Sciatic nerve (tissue), 2 donors: ENCODE measurements around the gene RPL26. TPM values are rescaled to one million over a fixed set of nuclear protein-coding genes. Genes with fewer than 3 reads are reported as not detected.

ENCODE experiments used
- ATAC-seq: fragments of 200-7000 bp; cut with Tn5 transposase; one replicate; pipeline ENCODE4 v1.9.1; 2020; ENCODE audit warnings: mild to moderate bottlenecking, moderate library complexity
- DNase-seq: peaks from one replicate; pipeline ENCODE4 v3.0.0-alpha.2; 2020; ENCODE audit warnings: low spot score
- intact Hi-C: fragments of 100-400 bp; cut with DNase I; formaldehyde crosslinking; loops from one replicate; pipeline ENCODE4 v1.14.2; 2022
- total RNA-seq: library from RNA; stranded (reverse); fragmentation: NEBNext Ultra II Directional; extraction: Animal tissue kit (Norgen Biotek cat#: 25700); gene quantifications from one replicate; pipeline ENCODE4 v1.2.1, GENCODE V29; 2021
- donor health status: DM: no; HTN: no; CAD: no.
- donor health status: DM: no; HTN: no; CAD: no.

Gene RPL26
- 1,229 TPM for total RNA-seq

GRCh38 chr17:8383143-8383822 lies at the start of gene RPL26:
TSS of gene RPL26 (minus strand) at chr17:8383193. CDS start at chr17:8382310, 883 bp downstream.
- DNase-seq (peak; percentile 98), ATAC-seq (peak; percentile 97)
- intact Hi-C loops, result no loop called here

- ATAC-seq, result peak; percentile 4
- intact Hi-C loops, result no loop called here
- DNase-seq, result no peak
Measured at GRCh38 chr17:8430966-8431365, 48.0 kb upstream of the RPL26 start.

- DNase-seq, result no peak
- ATAC-seq, result no peak
- intact Hi-C loops, result no loop called here
Measured at GRCh38 chr17:8426802-8427201, 43.8 kb upstream of the RPL26 start.

GRCh38 chr17:8426094-8426720 lies 43.2 kb upstream of the RPL26 start:
- ATAC-seq (no peak), DNase-seq (no peak)
- intact Hi-C loops, result no loop called here

- DNase-seq, result no peak
- ATAC-seq, result peak; percentile 27
- intact Hi-C loops, result no loop called here
Measured at GRCh38 chr17:8421571-8421970, 38.6 kb upstream of the RPL26 start.

GRCh38 chr17:8420041-8420934 lies 37.3 kb upstream of the RPL26 start:
- peak; percentile 94 for ATAC-seq
- no peak for DNase-seq

GRCh38 chr17:8419305-8419704 lies 36.3 kb upstream of the RPL26 start:
- DNase-seq (no peak), ATAC-seq (no peak)
- intact Hi-C loops, result no loop called here

More at GRCh38 chr17:8420041-8420934, 37.3 kb upstream of the RPL26 start:
- intact Hi-C loops, result no loop called here

GRCh38 chr17:8418471-8418870 lies 35.5 kb upstream of the RPL26 start:
- ATAC-seq (no peak), DNase-seq (no peak)
- intact Hi-C loops, result no loop called here

- DNase-seq (no peak), ATAC-seq (no peak)
- intact Hi-C loops, result no loop called here
Measured at GRCh38 chr17:8417806-8418205, 34.8 kb upstream of the RPL26 start.

GRCh38 chr17:8413938-8414337 lies 30.9 kb upstream of the RPL26 start:
- intact Hi-C loops, result loop anchor here (5.0 kb wide), 1 partner anchor 328 kb away; the partner anchor contains the start of gene CCDC42
- DNase-seq (no peak), ATAC-seq (no peak)

- no peak for DNase-seq
- ATAC-seq, result no peak
- intact Hi-C loops, result loop anchor here (5.0 kb wide), 1 partner anchor 329 kb away; the partner anchor contains the start of gene CCDC42
Measured at GRCh38 chr17:8413328-8413727, 30.3 kb upstream of the RPL26 start.

- DNase-seq (no peak), ATAC-seq (no peak)
- intact Hi-C loops, result loop anchor here (5.0 kb wide), 1 partner anchor 330 kb away; the partner anchor contains the start of gene CCDC42
Measured at GRCh38 chr17:8412089-8412488, 29.1 kb upstream of the RPL26 start.

- intact Hi-C loops, result loop anchor here (5.0 kb wide), 1 partner anchor 331 kb away; the partner anchor contains the start of gene CCDC42
- DNase-seq, result no peak
- no peak for ATAC-seq
Measured at GRCh38 chr17:8410883-8411238, 27.9 kb upstream of the RPL26 start.

GRCh38 chr17:8409966-8410882 lies 27.2 kb upstream of the RPL26 start:
- intact Hi-C loops, result loop anchor here (5.0 kb wide), 1 partner anchor 332 kb away; the partner anchor contains the start of gene CCDC42
- DNase-seq, result peak; percentile 97
- ATAC-seq, result peak; percentile 94

GRCh38 chr17:8408371-8408770 lies 25.4 kb upstream of the RPL26 start:
- intact Hi-C loops, result no loop called here
- DNase-seq, result no peak
- ATAC-seq, result no peak

GRCh38 chr17:8406174-8406573 lies 23.2 kb upstream of the RPL26 start:
- intact Hi-C loops, result no loop called here
- DNase-seq (no peak), ATAC-seq (no peak)

- intact Hi-C loops, result no loop called here
Measured at GRCh38 chr17:8405499-8406016, 22.6 kb upstream of the RPL26 start.

GRCh38 chr17:8402921-8403536 lies 20.0 kb upstream of the RPL26 start:
- DNase-seq, result no peak

More at GRCh38 chr17:8405499-8406016, 22.6 kb upstream of the RPL26 start:
- ATAC-seq, result no peak
- DNase-seq, result no peak

More at GRCh38 chr17:8402921-8403536, 20.0 kb upstream of the RPL26 start:
- no peak for ATAC-seq
- intact Hi-C loops, result no loop called here
